ENCODE results near the gene IFRD2.
"Not testable (repeated sequence)": the region's sequence is repeated elsewhere in the genome, so short reads cannot be mapped to it uniquely, and the experiment has no call there.

The IFRD2 gene

DNA sequence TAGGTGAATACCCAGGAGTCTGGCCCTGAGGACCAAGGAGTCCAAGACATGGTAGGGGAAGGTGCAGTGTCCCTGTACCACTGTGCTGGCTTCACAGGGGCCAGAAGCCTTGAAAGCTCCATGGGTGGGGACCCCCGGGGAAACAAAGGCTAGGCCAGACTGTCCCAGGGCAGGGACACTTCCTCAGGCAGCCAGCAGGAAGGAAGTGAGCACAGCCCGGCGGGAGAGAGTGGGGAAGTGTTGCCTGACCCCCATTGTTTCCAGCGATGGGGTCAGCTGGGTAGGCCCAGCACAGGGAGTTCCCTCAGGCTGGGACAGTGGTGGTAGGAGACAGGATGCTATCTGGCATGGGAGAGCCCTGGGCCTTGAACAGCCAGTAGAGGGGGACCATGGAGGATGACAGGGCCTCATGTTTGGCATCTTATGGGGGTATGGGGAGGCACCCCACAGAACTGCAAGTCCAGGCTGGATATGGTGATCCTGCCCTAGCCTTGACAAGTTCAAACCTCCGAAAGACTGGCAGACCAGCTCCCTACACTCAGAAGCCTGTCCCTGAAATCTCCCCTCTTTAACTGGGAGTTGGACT, 31.5 kb upstream of the IFRD2 start:
- DNase-seq: no peak

GRCh38 chr3:50323092-50323600, 30.9 kb upstream of the IFRD2 start:
- no peak for DNase-seq

DNA sequence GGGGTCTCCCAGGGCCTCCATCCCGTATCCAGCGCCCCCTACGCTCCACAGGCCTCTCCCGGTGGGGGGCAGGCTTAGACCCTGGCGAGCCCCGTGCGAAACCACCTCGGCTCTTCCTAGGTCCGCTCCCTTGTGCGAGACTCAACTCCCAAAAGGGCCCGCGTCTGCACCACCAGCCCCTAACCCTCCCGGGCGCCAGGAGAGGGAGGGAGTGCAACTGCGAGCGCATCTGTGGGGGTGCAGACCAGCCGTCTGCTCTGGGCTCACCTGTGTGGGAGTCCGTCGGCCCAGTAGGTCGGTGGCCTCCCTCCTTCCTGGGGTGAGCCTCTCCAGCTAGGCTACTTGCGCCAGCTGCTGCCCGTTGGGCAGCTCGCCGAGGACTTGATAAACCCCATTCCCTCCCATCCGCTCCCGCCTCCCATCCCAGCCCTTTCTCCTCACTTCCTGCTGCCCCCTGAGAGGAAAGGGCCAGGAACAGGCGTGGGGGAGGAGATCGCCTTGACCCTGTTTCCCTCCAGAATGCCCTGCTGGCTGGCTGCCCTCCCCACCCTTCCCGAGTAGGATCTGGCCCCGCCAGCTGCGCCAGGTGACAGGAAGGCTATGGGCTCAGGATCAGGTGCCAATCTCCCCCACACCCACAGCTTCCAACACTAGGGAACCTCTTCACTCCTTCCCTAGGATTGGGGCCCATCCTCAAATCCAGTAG, 30.3 kb upstream of the IFRD2 start, which contains the start of gene HYAL2:
Gene HYAL2, minus strand, starts transcription at position 360 of the 706 bp plus-strand sequence. CDS start 2,256 bp downstream, outside the sequence.
- DNase-seq: no peak

DNA sequence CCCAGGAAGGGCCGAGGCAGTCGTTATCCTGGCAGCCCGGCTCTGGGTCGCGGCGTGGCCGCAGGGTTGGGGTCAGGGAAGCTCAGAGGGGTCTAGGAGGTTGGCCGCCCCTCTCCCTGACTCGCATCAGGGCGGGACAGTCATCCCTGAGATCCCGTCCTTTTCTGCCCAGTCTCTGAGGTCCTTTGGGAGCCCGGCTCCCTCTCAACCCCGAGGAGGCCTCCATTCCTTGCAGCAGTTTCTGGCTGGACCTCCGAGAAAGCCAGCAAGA, 29.8 kb upstream of the IFRD2 start:
- DNase-seq: no peak

DNA sequence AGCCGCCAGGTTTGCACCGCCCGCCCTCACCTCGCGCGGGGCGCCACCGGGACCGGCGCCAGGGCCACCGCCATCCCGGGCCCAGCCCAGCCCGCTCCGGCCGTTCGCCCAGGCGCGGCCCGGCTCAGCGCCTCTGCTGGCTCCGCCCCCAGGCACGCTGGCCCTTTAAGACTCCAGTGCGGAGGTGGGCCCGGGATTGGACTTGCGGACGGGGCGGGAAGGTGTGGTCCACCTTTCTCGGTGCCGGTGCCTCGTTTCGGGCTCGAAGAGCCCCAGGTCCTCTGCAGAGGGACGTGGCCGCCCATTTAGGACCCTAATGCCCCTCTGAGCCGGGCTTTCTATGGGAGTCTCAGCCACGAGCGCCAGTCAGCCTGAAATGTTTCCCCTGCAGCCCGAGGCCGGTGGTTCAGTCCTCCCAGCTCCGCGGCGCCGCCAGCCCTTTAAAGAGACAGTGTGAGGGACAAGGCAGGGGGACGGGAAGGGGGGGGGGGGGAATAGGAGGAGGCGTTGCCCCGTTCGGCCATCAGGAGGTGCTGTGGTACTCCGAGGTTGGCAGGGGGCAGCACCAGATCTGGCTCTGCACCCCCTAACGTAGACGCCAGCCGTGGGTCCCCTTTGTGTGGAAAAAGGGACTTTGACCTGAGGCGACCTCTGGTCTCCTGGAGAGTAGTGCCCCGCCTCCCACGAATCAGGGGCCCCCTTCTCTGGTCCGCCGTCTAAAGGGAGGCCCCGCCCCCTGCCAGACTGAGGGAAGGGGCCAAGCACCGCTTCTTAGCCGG, 29.3 kb upstream of the IFRD2 start:
- DNase-seq: peak; percentile 78

- no peak for DNase-seq
Observed at GRCh38 chr3:50320853-50321335, 28.7 kb upstream of the IFRD2 start.

GRCh38 chr3:50319894-50320625, 27.8 kb upstream of the IFRD2 start:
- no peak for DNase-seq

- no peak for DNase-seq
Observed at GRCh38 chr3:50319181-50319893, 27.1 kb upstream of the IFRD2 start.

DNA sequence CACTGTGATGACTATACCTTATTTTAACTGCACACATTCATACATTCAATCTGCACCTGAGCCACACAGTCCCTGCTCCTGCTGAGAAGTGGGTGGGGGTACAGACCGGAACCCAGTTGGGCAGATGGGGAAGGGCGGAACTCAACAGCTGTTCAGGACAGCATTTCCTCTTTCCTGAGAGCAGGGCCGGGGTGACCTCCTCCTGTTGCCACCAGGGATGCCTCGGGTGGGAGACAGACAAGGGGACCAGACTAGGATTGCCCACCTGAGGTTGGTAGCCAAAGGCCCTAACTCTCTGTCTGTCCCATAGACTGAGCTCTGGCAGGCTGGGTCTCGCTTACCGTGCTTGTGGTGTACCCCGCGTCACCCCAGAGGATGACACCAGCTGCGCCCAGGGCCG, 26.4 kb upstream of the IFRD2 start:
- no peak for DNase-seq

- DNase-seq: no peak
Observed at GRCh38 chr3:50318163-50318562, 25.9 kb upstream of the IFRD2 start.

DNA sequence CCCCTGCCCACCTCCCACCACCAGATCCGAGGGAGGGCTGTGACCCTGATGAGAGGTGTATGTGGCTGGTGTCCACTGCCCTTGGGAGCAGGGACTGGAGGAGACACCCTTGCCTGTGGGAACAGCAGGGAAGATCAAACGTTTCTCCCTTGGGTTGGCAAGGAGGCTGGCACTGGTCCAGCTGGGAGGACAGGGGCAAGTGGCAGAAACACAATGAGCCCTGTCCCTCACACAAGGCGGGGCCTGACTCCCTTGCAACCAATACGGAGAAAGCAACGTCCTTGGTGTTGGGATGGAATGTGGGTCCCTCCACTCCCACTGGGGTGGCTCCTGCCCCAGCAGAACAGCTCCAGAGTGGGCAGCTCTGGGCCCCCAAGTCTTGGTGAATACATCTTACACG, 25.1 kb upstream of the IFRD2 start:
- DNase-seq: no peak

- DNase-seq: peak; percentile 73
Observed at GRCh38 chr3:50316657-50317242, 24.5 kb upstream of the IFRD2 start.

GRCh38 chr3:50314816-50315215, 22.6 kb upstream of the IFRD2 start:
- no peak for DNase-seq

GRCh38 chr3:50314342-50314741, 22.1 kb upstream of the IFRD2 start:
- DNase-seq: no peak

- DNase-seq: not testable (repeated sequence)
Observed at GRCh38 chr3:50312041-50312440, 19.8 kb upstream of the IFRD2 start.

DNA sequence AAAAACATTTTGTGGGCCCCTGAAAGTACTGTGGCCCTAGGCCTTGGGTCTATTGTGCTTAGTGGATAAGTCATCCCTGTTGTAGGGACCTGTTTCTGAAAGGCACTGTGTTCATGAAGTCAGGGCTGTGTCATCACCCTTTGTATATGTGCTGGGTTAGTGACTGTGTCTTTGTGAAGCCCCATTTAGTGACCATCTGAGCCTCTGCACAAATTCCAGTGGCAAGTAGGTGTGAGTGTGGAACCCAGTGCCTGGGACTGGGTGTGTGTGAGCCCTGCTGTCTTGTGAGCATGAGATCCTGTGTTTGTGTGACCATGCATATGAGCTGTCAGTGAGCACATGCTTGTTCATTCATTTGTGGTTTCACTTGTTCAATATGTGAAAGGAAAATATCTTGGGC, 12.4 kb upstream of the IFRD2 start:
- DNase-seq: no peak

- DNase-seq: no peak
Observed at GRCh38 chr3:50303013-50303815, 11.0 kb upstream of the IFRD2 start, which contains the start of gene HYAL1. HYAL1 (minus strand) TSS chr3:50303574; CDS start chr3:50302956, 618 bp downstream.

- no peak for DNase-seq
Observed at GRCh38 chr3:50302095-50303012, 10.1 kb upstream of the IFRD2 start.

DNA sequence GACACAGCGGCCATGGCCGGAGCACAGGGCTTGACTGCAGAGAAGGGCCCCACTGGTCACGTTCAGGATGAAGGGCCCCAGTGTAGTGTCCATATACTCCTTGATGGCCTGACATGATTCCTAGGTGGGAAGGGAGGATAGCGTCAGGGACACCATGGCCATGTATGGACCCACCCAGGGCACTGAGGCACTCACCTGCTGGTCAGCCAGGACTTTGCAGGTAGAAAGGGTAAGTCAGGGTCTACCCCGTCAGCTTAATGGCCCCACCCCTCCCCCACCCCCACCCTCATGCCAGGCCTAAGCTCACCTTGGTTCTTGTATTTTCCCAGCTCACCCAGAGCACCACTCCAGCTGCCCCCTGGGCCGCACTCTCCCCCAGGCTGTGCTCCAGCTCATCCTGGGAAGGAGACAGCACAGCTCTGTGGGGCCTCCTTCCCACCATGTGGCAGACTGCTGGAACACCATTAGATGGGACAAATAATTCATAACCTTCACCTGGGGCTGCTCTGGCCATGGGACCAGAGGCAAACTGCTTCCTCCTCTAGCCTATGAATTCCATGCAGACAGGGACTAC, 8.5 kb upstream of the IFRD2 start:
- DNase-seq: no peak
